GM12878 (cell line): ENCODE measurements around the gene KCNQ1. TPM values are rescaled to one million over a fixed set of nuclear protein-coding genes. Genes with fewer than 3 reads are reported as not detected.

Source experiments
- ATAC-seq: fragments of 200-7000 bp; cut with Tn5 transposase; 3 replicates; pipeline ENCODE4 v1.9.1; 2020; ENCODE audit warnings: mild to moderate bottlenecking, moderate library complexity
- BruUV-seq: library from RNA; stranded (reverse); fragments of 400-500 nt; replicated peaks from 2 replicates; lab custom pipeline; 2021; lab: Mats Ljungman, UMichigan
- CTCF ChIA-PET: fragments of 300-600 bp; sonication (Branson Sonifier 250); formaldehyde crosslinking; extraction: SDS; loops from one replicate; lab custom pipeline; 2021; ENCODE audit warnings: inconsistent platforms; lab: Yijun Ruan, JAX
- POLR2A ChIA-PET: fragments of 350-600 bp; formaldehyde crosslinking; extraction: SDS; loops from one replicate; lab custom pipeline; 2021; ENCODE audit warnings: inconsistent platforms; lab: Charles Lee
- RAD21 ChIA-PET: fragments of 300-600 bp; sonication (Branson Sonifier 250); formaldehyde crosslinking; loops from one replicate; lab custom pipeline; 2023; ENCODE audit warnings: antibody characterized with exemption; ENCODE audit not compliant: unreplicated experiment; lab: Charles Lee
- SMC1A ChIA-PET: fragments of 300-600 bp; sonication (Branson Sonifier 250); formaldehyde crosslinking; loops from one replicate; lab custom pipeline; 2023; ENCODE audit not compliant: unreplicated experiment, uncharacterized antibody; lab: Charles Lee
- DNase-seq: peaks from one replicate; pipeline ENCODE4 v3.0.0-alpha.2; 2011; ENCODE audit warnings: low read depth, low spot score
- FAIRE-seq: peaks from 3 replicates; lab custom pipeline; 2011; peaks lifted over from hg19 to GRCh38; lab: Jason Lieb, UNC
- H2AFZ ChIP-seq: 2 replicates; pipeline ENCODE4 v1.6.0; 2011; ENCODE audit warnings: low read depth, low read length, control low read depth; ENCODE audit not compliant: control insufficient read depth
- H3K27ac ChIP-seq: 2 replicates; pipeline ENCODE4 v1.5.1; 2011; ENCODE audit warnings: control low read depth; ENCODE audit not compliant: control insufficient read depth, insufficient read depth
- H3K27me3 ChIP-seq, 2 experiments: replicated peaks in 1 of 2; 2 replicates each; pipeline versions ENCODE4 v1.6.0 to v1.6.1; 2011; ENCODE audit warnings: low read length in 1 of 2; ENCODE audit not compliant: control insufficient read depth in 2 of 2, insufficient read depth in 2 of 2
- H3K36me3 ChIP-seq, 2 experiments: 2 replicates each; pipeline ENCODE4 v1.5.1; 2011; ENCODE audit warnings: low read length in 1 of 2; ENCODE audit not compliant: control insufficient read depth in 2 of 2, insufficient read depth in 2 of 2
- H3K4me1 ChIP-seq: 2 replicates; pipeline ENCODE4 v1.6.1; 2011; ENCODE audit warnings: mild to moderate bottlenecking, low read length, moderate library complexity, mixed read lengths; ENCODE audit not compliant: control insufficient read depth, insufficient read depth
- H3K4me2 ChIP-seq: 2 replicates; pipeline ENCODE4 v1.6.0; 2011; ENCODE audit warnings: control low read depth; ENCODE audit not compliant: control insufficient read depth, insufficient read depth
- H3K4me3 ChIP-seq: fragments of 200-600 bp; sonication (generic); 2 replicates; pipeline ENCODE4 v1.5.1; 2016
- H3K79me2 ChIP-seq: 2 replicates; pipeline ENCODE4 v1.6.0; 2011; ENCODE audit warnings: low read length; ENCODE audit not compliant: control insufficient read depth, insufficient read depth
- H3K9ac ChIP-seq: 2 replicates; pipeline ENCODE4 v1.8.0; 2011; ENCODE audit warnings: low read length, control low read depth, mixed read lengths; ENCODE audit not compliant: control insufficient read depth, insufficient read depth
- H3K9me3 ChIP-seq: replicated peaks from 3 replicates; pipeline ENCODE4 v1.5.1; 2011; ENCODE audit warnings: mild to moderate bottlenecking, low read length; ENCODE audit not compliant: control insufficient read depth, insufficient read depth
- H4K20me1 ChIP-seq: 2 replicates; pipeline ENCODE4 v1.6.0; 2011; ENCODE audit not compliant: control insufficient read depth, insufficient read depth
- ASH2L ChIP-seq: fragments of 300-600, 200-600 bp; sonication (generic); IDR thresholded peaks from 2 replicates; pipeline ENCODE4 v1.6.1; 2017; ENCODE audit warnings: low read depth, mild to moderate bottlenecking, borderline replicate concordance
- MXI1 ChIP-seq: fragments of 150-350 bp; IDR thresholded peaks from 2 replicates; pipeline ENCODE4 v1.6.1; 2011; ENCODE audit warnings: low read depth, mild to moderate bottlenecking, inconsistent platforms, low read length, improper control_type of control experiment
- SUZ12 ChIP-seq: fragments of 200-600 bp; sonication (generic); IDR thresholded peaks from one replicate; pipeline ENCODE4 v1.6.1; 2018; ENCODE audit warnings: antibody characterized with exemption, mild to moderate bottlenecking; ENCODE audit not compliant: unreplicated experiment
- ZBTB33 ChIP-seq: fragments of 450-650 bp; IDR thresholded peaks from 2 replicates; pipeline ENCODE4 v1.6.1; 2017; ENCODE audit warnings: mild to moderate bottlenecking
- ZNF687 ChIP-seq: fragments of 450-650 bp; IDR thresholded peaks from 2 replicates; pipeline ENCODE4 v1.6.1; 2017; ENCODE audit warnings: mild to moderate bottlenecking, moderate library complexity
- WGBS: methylation state at CpG from one replicate; pipeline ENCODE4 v1.1.6; 2016; ENCODE audit warnings: low lambda C conversion rate; ENCODE audit not compliant: insufficient replicate concordance, insufficient coverage; ENCODE audit errors: missing lambda C conversion rate; 5-methylcytosine and 5-hydroxymethylcytosine counted together
- in situ Hi-C: fragments of 300-500 bp; cut with MboI; formaldehyde crosslinking; loops from 9 replicates; pipeline ENCODE4 v1.14.3; 2018; ENCODE audit warnings: mixed read lengths
- intact Hi-C: fragments of 100-400 bp; cut with micrococcal nuclease; formaldehyde crosslinking; loops from one replicate; pipeline ENCODE4 v1.14.2; 2022; ENCODE audit not compliant: unreplicated experiment
- polyA plus RNA-seq, 11 experiments: library from polyadenylated mRNA; depleted of rRNA in 4 of 11; unstranded in 6 of 11; stranded (reverse) in 5 of 11; fragments of >200 nt; fragmentation: Nextera tagmentation in 4 of 11; fragmentation: Illumina TruSeq in 1 of 11; extraction: Ambion mirVana in 4 of 11; extraction: Trizol in 1 of 11; gene quantifications; 1 replicate in 1 of 11; 2 replicates in 10 of 11; pipeline versions ENCODE4 v1.2.1 to v1.2.3, GENCODE V29; 2011 to 2016; ENCODE audit warnings: inconsistent platforms in 2 of 11, missing spikeins in 2 of 11, low read depth in 1 of 11
- total RNA-seq, 4 experiments: library from RNA; depleted of rRNA in 3 of 4; stranded (reverse); fragments of >200 nt in 3 of 4; fragmentation: Illumina TruSeq in 1 of 4; extraction: Trizol in 1 of 4; gene quantifications; 2 replicates each; pipeline versions ENCODE4 v1.2.1 to v1.2.3, GENCODE V29; 2013 to 2021

KCNQ1 gene
- total and polyA plus RNA-seq, 10 of the 15 experiments (the other 5 are each of a cell fraction or from before 2014, with no cell fraction given), result 0.03 to 0.15 (median 0.12) TPM; not detected in 7

- TF ChIP-seq ZBTB33 (no peak), SUZ12 (no peak)
Observed at GRCh38 chr11:2465202-2466068, 20.6 kb downstream of the KCNQ1 start (continued).

- TF ChIP-seq ZNF687, result no peak
- TF ChIP-seq MXI1, result no peak
- no peak for TF ChIP-seq ASH2L
- TF ChIP-seq, all 136 proteins: peak for 0
- H3K4me3 ChIP-seq, result no peak overlapping the region
- H3K79me2 ChIP-seq, result no peaks in the 10 kb centered on the region
- no peaks in the 10 kb centered on the region for H3K36me3 ChIP-seq
- H4K20me1 ChIP-seq, result no peaks in the 10 kb centered on the region
- H2AFZ ChIP-seq, result no peak overlapping the region
- no peak for FAIRE-seq
- in situ Hi-C loops, result loop anchor here (5.0 kb wide), 1 partner anchor 51 kb away; no protein-coding TSS in a partner anchor
- no peak for DNase-seq
- peaks cover 10% of the 10 kb centered on the region; the same call in 1 of the 2 replicates for H3K4me1 ChIP-seq
- no peak overlapping the region for H3K27ac ChIP-seq
- ATAC-seq, result no peak
- RAD21 ChIA-PET, result no interaction called here
- 19% methylated on average over 9 of the region's 9 CpGs for WGBS
- intact Hi-C loops, result loop anchor here (2.0 kb wide), 1 partner anchor 19 kb away; no protein-coding TSS in a partner anchor
- H3K9ac ChIP-seq, result no peak overlapping the region
- H3K9me3 ChIP-seq, result no peaks in the 10 kb centered on the region
- CTCF ChIA-PET, result no interaction called here
- POLR2A ChIA-PET, result no interaction called here
- SMC1A ChIA-PET, result no interaction called here
- no peak overlapping the region for H3K4me2 ChIP-seq
- no peaks in the 10 kb centered on the region; a peak in 1 of 4 replicates for H3K27me3 ChIP-seq
- BruUV-seq, result no TSS peak
Observed at GRCh38 chr11:2466069-2466801, 21.4 kb downstream of the KCNQ1 start.
